HCT116 (cell line): ENCODE results near the gene SLC5A10. TPM values are rescaled to one million over a fixed set of nuclear protein-coding genes. Genes with fewer than 3 reads are reported as not detected.

Experiments
- ATAC-seq: fragments of 200-7000 bp; cut with Tn5 transposase; 2 replicates; pipeline ENCODE4 v1.9.1; 2020; ENCODE audit warnings: mild to moderate bottlenecking, moderate library complexity
- BruUV-seq: library from RNA; stranded (reverse); fragments of 400-500 nt; replicated peaks from 2 replicates; lab custom pipeline; 2021; lab: Mats Ljungman, UMichigan
- CTCF ChIA-PET: fragments of 300-600 bp; sonication (Branson Sonifier 250); formaldehyde crosslinking; loops from one replicate; lab custom pipeline; 2021; ENCODE audit warnings: antibody characterized with exemption; lab: Charles Lee
- POLR2A ChIA-PET: fragments of 300-600, 350-600 bp; sonication (Branson Sonifier 250); formaldehyde crosslinking; loops from one replicate; lab custom pipeline; 2021; ENCODE audit warnings: antibody characterized with exemption; lab: Charles Lee
- RAD21 ChIA-PET, 2 experiments: fragments of 300-600 bp; sonication (Branson Sonifier 250); formaldehyde crosslinking; loops; one replicate each; lab custom pipeline; 2023; ENCODE audit warnings: low total read pairs in 2 of 2; ENCODE audit not compliant: uncharacterized antibody in 2 of 2, unreplicated experiment in 2 of 2, low non-redundant PET in 1 of 2; lab: Charles Lee
- DNase-seq: peaks from one replicate; pipeline ENCODE4 v3.0.0-alpha.2; 2010; ENCODE audit warnings: low read depth, low spot score
- H2AFZ ChIP-seq: fragments of 200-600 bp; shearing (Covaris generic), sonication (generic); 2 replicates; pipeline ENCODE4 v1.6.1; 2017; ENCODE audit warnings: low read depth, mixed run types, mixed read lengths, antibody characterized with exemption, low read length; ENCODE audit not compliant: poor library complexity, severe bottlenecking
- H3K27ac ChIP-seq: 2 replicates; pipeline ENCODE4 v1.5.1; 2012; ENCODE audit warnings: low read depth, low read length
- H3K27me3 ChIP-seq: fragments of 200-600 bp; sonication (generic); 2 replicates; pipeline ENCODE4 v1.6.1; 2016; ENCODE audit warnings: mixed run types, low read length, mixed read lengths; ENCODE audit not compliant: insufficient read depth
- H3K36me3 ChIP-seq, 2 experiments: fragments of 200-500 bp in 1 of 2; fragments of 200-600 bp in 1 of 2; sonication (Bioruptor generic) in 1 of 2; sonication (generic) in 1 of 2; 2 replicates each; pipeline versions ENCODE4 v1.5.1 to v1.6.1; 2014 to 2016; ENCODE audit warnings: low read length in 2 of 2, inconsistent platforms in 1 of 2, mixed read lengths in 1 of 2, mixed run types in 1 of 2; ENCODE audit not compliant: insufficient read depth in 2 of 2, control insufficient read depth in 1 of 2
- H3K4me1 ChIP-seq, 2 experiments: fragments of 200-600 bp in 1 of 2; sonication (generic) in 1 of 2; 2 replicates each; pipeline versions ENCODE4 v1.5.1 to v1.6.1; 2012 to 2017; ENCODE audit warnings: low read length in 2 of 2, inconsistent platforms in 1 of 2, mild to moderate bottlenecking in 1 of 2, mixed read lengths in 1 of 2, mixed run types in 1 of 2, moderate library complexity in 1 of 2; ENCODE audit not compliant: insufficient read depth in 2 of 2, control insufficient read depth in 1 of 2
- H3K4me2 ChIP-seq: fragments of 200-600 bp; sonication (generic); 2 replicates; pipeline ENCODE4 v1.6.1; 2017; ENCODE audit warnings: mixed run types, low read length, mixed read lengths
- H3K4me3 ChIP-seq, 2 experiments: fragments of 200-600 bp in 1 of 2; sonication (generic) in 1 of 2; replicated peaks in 1 of 2; 2 replicates each; pipeline ENCODE4 v1.5.1; 2011 to 2016; ENCODE audit warnings: low read length in 2 of 2, control low read depth in 1 of 2, low read depth in 1 of 2, mild to moderate bottlenecking in 1 of 2, mixed read lengths in 1 of 2, mixed run types in 1 of 2
- H3K79me2 ChIP-seq: fragments of 200-600 bp; sonication (generic); 2 replicates; pipeline ENCODE4 v1.6.1; 2017; ENCODE audit warnings: mild to moderate bottlenecking, mixed run types, low read length, moderate library complexity, mixed read lengths; ENCODE audit not compliant: insufficient read depth
- H3K9ac ChIP-seq: fragments of 200-600 bp; sonication (generic); 2 replicates; pipeline ENCODE4 v1.6.1; 2016; ENCODE audit warnings: low read length, mixed read lengths
- H3K9me2 ChIP-seq: fragments of 200-600 bp; sonication (generic), shearing (Covaris generic); 2 replicates; pipeline ENCODE4 v1.6.1; 2017; ENCODE audit warnings: mixed run types, mild to moderate bottlenecking, moderate library complexity; ENCODE audit not compliant: insufficient read depth
- H3K9me3 ChIP-seq, 2 experiments: fragments of 200-500 bp in 1 of 2; fragments of 200-600 bp in 1 of 2; sonication (Bioruptor generic) in 1 of 2; sonication (generic) in 1 of 2; 2 replicates each; pipeline ENCODE4 v1.6.1; 2014 to 2017; ENCODE audit warnings: low read length in 2 of 2, mixed read lengths in 2 of 2, inconsistent platforms in 1 of 2, low read depth in 1 of 2, mild to moderate bottlenecking in 1 of 2, mixed run types in 1 of 2, moderate library complexity in 1 of 2; ENCODE audit not compliant: control insufficient read depth in 1 of 2, insufficient read depth in 1 of 2
- H4K20me1 ChIP-seq: fragments of 200-600 bp; sonication (generic), shearing (Covaris generic); 2 replicates; pipeline ENCODE4 v1.6.1; 2017; ENCODE audit warnings: mixed run types, mild to moderate bottlenecking, moderate library complexity; ENCODE audit not compliant: insufficient read depth
- CBX3 ChIP-seq: IDR thresholded peaks from 2 replicates; pipeline ENCODE4 v1.6.1; 2012; ENCODE audit warnings: low read depth
- CEBPB ChIP-seq: IDR thresholded peaks from 2 replicates; pipeline ENCODE4 v1.6.1; 2012; ENCODE audit warnings: low read depth
- EGR1 ChIP-seq: IDR thresholded peaks from 2 replicates; pipeline ENCODE4 v1.6.1; 2012; ENCODE audit warnings: low read depth
- ELF1 ChIP-seq: IDR thresholded peaks from 2 replicates; pipeline ENCODE4 v1.6.1; 2012; ENCODE audit warnings: low read depth, borderline replicate concordance
- EZH2 ChIP-seq: fragments of 200-600 bp; sonication (generic); IDR thresholded peaks from 2 replicates; pipeline ENCODE4 v1.6.1; 2017; ENCODE audit warnings: antibody characterized with exemption, mixed run types
- EZH2phosphoT487 ChIP-seq: fragments of 200-600 bp; IDR thresholded peaks from 2 replicates; pipeline ENCODE4 v1.6.1; 2018; ENCODE audit warnings: antibody characterized with exemption, borderline replicate concordance
- RAD21 ChIP-seq: IDR thresholded peaks from 2 replicates; pipeline ENCODE4 v1.6.1; 2012; ENCODE audit warnings: low read depth, mild to moderate bottlenecking
- SIN3A ChIP-seq: IDR thresholded peaks from 2 replicates; pipeline ENCODE4 v1.6.1; 2012; ENCODE audit warnings: low read depth
- SRF ChIP-seq: IDR thresholded peaks from 2 replicates; pipeline ENCODE4 v1.6.1; 2012; ENCODE audit warnings: low read depth
- YY1 ChIP-seq: IDR thresholded peaks from 2 replicates; pipeline ENCODE4 v1.6.1; 2011; ENCODE audit warnings: low read length, low read depth, moderate library complexity, mild to moderate bottlenecking; ENCODE audit not compliant: insufficient replicate concordance; ENCODE audit errors: extremely low read depth
- ZFX ChIP-seq: fragments of 450-650 bp; IDR thresholded peaks from 2 replicates; pipeline ENCODE4 v1.6.1; 2017
- ZNF274 ChIP-seq: fragments of 200-500 bp; sonication (Bioruptor generic); IDR thresholded peaks from 2 replicates; pipeline ENCODE4 v1.6.1; 2014; ENCODE audit warnings: mild to moderate bottlenecking, low read depth, low read length, inconsistent platforms
- intact Hi-C: fragments of 100-400 bp; cut with micrococcal nuclease; formaldehyde crosslinking; loops from 2 replicates; pipeline ENCODE4 v1.10.0; 2022
- total RNA-seq: library from RNA; stranded (reverse); gene quantifications from one replicate; pipeline ENCODE4 v1.2.1, GENCODE V29; 2021; ENCODE audit not compliant: unreplicated experiment
- TF ChIP-seq, protein P1 (sequence below), 3 experiments: fragments of 200-600 bp in 1 of 3; sonication (generic) in 1 of 3; IDR thresholded peaks in 2 of 3; conservative IDR thresholded peaks in 1 of 3; 2 replicates each; pipeline ENCODE4 v1.5.1; 2012 to 2017; ENCODE audit warnings: low read depth in 2 of 3, low read length in 2 of 3, antibody characterized with exemption in 1 of 3, borderline replicate concordance in 1 of 3, control low read depth in 1 of 3, mild to moderate bottlenecking in 1 of 3, mixed read lengths in 1 of 3, mixed run types in 1 of 3, moderate library complexity in 1 of 3; ENCODE audit not compliant: insufficient read depth in 1 of 3
- TF ChIP-seq, protein P2 (sequence below): IDR thresholded peaks from 2 replicates; pipeline ENCODE4 v1.6.1; 2012; ENCODE audit warnings: low read depth

SLC5A10 gene
- total RNA-seq, 1 experiment from 2014 or later = not detected

- TF ChIP-seq RAD21 (no peak), ZNF274 (no peak), ELF1 (no peak), CBX3 (no peak), YY1 (no peak), CEBPB (no peak), SRF (no peak), SIN3A (no peak), ZFX (no peak), EZH2 (no peak), EGR1 (no peak), EZH2phosphoT487 (no peak)
- TF ChIP-seq, protein P1, sequence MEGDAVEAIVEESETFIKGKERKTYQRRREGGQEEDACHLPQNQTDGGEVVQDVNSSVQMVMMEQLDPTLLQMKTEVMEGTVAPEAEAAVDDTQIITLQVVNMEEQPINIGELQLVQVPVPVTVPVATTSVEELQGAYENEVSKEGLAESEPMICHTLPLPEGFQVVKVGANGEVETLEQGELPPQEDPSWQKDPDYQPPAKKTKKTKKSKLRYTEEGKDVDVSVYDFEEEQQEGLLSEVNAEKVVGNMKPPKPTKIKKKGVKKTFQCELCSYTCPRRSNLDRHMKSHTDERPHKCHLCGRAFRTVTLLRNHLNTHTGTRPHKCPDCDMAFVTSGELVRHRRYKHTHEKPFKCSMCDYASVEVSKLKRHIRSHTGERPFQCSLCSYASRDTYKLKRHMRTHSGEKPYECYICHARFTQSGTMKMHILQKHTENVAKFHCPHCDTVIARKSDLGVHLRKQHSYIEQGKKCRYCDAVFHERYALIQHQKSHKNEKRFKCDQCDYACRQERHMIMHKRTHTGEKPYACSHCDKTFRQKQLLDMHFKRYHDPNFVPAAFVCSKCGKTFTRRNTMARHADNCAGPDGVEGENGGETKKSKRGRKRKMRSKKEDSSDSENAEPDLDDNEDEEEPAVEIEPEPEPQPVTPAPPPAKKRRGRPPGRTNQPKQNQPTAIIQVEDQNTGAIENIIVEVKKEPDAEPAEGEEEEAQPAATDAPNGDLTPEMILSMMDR (IDR thresholded peaks at IDR 0.05 in 2 of 3, conservative IDR thresholded peaks at IDR 0.05 in 1 of 3; ENCODE audit: borderline replicate concordance in 1 of 3, insufficient read depth in 1 of 3, low read depth in 2 of 3, low read length in 2 of 3) = no peak
- TF ChIP-seq, protein P2, sequence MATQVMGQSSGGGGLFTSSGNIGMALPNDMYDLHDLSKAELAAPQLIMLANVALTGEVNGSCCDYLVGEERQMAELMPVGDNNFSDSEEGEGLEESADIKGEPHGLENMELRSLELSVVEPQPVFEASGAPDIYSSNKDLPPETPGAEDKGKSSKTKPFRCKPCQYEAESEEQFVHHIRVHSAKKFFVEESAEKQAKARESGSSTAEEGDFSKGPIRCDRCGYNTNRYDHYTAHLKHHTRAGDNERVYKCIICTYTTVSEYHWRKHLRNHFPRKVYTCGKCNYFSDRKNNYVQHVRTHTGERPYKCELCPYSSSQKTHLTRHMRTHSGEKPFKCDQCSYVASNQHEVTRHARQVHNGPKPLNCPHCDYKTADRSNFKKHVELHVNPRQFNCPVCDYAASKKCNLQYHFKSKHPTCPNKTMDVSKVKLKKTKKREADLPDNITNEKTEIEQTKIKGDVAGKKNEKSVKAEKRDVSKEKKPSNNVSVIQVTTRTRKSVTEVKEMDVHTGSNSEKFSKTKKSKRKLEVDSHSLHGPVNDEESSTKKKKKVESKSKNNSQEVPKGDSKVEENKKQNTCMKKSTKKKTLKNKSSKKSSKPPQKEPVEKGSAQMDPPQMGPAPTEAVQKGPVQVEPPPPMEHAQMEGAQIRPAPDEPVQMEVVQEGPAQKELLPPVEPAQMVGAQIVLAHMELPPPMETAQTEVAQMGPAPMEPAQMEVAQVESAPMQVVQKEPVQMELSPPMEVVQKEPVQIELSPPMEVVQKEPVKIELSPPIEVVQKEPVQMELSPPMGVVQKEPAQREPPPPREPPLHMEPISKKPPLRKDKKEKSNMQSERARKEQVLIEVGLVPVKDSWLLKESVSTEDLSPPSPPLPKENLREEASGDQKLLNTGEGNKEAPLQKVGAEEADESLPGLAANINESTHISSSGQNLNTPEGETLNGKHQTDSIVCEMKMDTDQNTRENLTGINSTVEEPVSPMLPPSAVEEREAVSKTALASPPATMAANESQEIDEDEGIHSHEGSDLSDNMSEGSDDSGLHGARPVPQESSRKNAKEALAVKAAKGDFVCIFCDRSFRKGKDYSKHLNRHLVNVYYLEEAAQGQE = no peak
- TF ChIP-seq, all 23 proteins: peak for 0
- ChIA-PET RAD21 (no interaction called here), POLR2A (interaction anchor here (0.6 kb wide), 1 partner anchor 47 kb away, joined by 4 read pairs; no protein-coding TSS in a partner anchor), CTCF (interaction anchor here (0.8 kb wide), 1 partner anchor 15 kb away, joined by 3 read pairs; no protein-coding TSS in a partner anchor)
- H3K4me3 ChIP-seq = no peak overlapping the region
- ATAC-seq = no peak
- H3K79me2 ChIP-seq = no peaks in the 10 kb centered on the region
- no peak overlapping the region for H3K27ac ChIP-seq
- no peak overlapping the region for H2AFZ ChIP-seq
- H3K4me2 ChIP-seq = no peak overlapping the region
- H3K36me3 ChIP-seq = no peaks in the 10 kb centered on the region
- H3K9me3 ChIP-seq = no peaks in the 10 kb centered on the region
- H3K4me1 ChIP-seq = no peaks in the 10 kb centered on the region
- H3K9ac ChIP-seq = no peak overlapping the region
- intact Hi-C loops = no loop called here
- no TSS peak for BruUV-seq
- 0 out of 2 replicates have a peak, but pooled peaks cover 4% of the 10 kb centered on the region for H3K27me3 ChIP-seq
- H3K9me2 ChIP-seq = no peaks in the 10 kb centered on the region
- DNase-seq = no peak
- H4K20me1 ChIP-seq = no peaks in the 10 kb centered on the region
These were observed 5.4 kb upstream of the SLC5A10 start for GRCh38 chr17:18946536-18946935.
